ENCODE results near the gene CA12.

- TF ChIP-seq, protein P1, sequence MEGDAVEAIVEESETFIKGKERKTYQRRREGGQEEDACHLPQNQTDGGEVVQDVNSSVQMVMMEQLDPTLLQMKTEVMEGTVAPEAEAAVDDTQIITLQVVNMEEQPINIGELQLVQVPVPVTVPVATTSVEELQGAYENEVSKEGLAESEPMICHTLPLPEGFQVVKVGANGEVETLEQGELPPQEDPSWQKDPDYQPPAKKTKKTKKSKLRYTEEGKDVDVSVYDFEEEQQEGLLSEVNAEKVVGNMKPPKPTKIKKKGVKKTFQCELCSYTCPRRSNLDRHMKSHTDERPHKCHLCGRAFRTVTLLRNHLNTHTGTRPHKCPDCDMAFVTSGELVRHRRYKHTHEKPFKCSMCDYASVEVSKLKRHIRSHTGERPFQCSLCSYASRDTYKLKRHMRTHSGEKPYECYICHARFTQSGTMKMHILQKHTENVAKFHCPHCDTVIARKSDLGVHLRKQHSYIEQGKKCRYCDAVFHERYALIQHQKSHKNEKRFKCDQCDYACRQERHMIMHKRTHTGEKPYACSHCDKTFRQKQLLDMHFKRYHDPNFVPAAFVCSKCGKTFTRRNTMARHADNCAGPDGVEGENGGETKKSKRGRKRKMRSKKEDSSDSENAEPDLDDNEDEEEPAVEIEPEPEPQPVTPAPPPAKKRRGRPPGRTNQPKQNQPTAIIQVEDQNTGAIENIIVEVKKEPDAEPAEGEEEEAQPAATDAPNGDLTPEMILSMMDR (conservative IDR thresholded peaks at IDR 0.05; ENCODE audit: low read length): no peak
- TF ChIP-seq EZH2phosphoT487 (IDR thresholded peaks at IDR 0.05; ENCODE audit: borderline replicate concordance): no peak
These were observed 4.4 kb upstream of the CA12 start for GRCh38 chr15:63385911-63386531.
